GM18520 (cell line): Measurements from ENCODE around the gene ABLIM1.

Experiments
- ATAC-seq: cut with Tn5 transposase; IDR thresholded peaks from one replicate; pipeline ENCODE4 v1.9.1; 2021; ENCODE audit not compliant: unreplicated experiment

ABLIM1 gene

GRCh38 chr10:114397651-114398145 is 260.4 kb downstream of the ABLIM1 start:
- ATAC-seq: no peak

DNA sequence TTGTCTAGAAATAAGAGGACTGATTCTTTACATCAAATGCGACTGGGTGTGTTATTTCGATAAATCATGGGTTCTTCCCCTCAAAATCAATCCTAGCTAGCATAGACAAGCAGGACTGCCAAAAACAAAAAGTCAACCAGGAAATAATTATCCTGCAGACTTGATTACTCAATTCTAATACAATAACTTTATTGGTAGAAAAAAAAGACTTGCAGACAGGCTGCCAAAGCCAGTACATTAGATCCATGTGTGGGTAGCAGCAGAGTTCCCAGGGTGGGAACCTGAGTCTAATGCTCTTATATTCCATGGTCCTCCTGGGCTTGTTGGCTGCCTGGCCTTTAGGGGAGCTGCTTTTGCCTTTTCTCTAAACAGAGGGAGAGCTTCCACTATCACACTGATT is 261.6 kb downstream of the ABLIM1 start:
- no peak for ATAC-seq

DNA sequence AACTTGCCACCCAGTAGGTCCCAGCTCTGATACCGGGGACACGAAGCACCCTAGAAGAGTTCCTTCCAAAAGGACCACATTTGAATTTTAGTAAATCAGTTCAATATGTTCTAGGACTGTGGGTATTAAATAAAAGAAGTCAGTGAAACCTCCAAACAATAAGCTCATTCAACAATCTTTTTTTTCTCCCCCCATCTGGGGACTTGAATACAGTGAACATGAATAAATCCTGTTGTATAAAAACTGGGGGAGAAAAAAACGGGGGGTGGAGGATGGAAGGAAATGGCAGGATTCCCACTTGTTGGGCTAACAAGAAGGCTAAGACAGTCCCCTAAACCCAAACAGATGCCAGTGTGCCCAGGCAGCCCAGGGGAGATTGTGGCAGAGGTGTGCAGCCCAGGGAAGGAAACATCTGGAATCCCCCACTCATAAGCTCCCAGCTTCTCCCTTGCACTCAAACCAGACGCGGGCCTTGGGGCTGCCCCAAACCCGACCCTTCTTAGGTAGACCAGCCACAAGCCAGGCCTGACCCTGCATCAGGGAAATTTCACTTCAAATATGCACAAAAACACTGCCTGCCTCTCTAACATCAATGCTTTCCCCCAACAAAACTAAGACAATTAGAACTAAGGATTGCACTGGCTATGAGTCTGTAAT is 262.6 kb downstream of the ABLIM1 start:
- peak; percentile 46 for ATAC-seq

GRCh38 chr10:114394531-114394930 is 263.5 kb downstream of the ABLIM1 start:
- ATAC-seq: no peak

DNA sequence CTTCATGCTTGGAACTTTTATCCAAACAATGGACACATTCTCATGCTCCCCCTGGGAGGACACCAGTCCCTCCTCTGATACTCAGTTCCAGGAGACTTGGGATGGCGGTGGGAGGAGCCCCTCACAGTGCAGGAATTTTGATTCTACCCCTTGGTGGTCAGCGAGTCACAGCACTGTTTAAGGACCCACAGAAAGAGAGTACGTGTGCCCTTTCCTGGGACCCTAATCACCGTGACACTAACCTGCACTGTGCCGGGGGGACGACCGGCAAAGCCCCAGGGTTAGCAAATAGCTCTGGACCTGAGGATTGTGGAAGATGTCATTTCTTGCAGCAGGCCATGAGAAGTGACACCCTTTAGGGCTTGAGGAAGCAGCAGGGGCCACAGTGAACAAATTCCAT is 264.2 kb downstream of the ABLIM1 start:
- ATAC-seq: no peak

- ATAC-seq: no peak
Observed at GRCh38 chr10:114393482-114393881, 264.6 kb downstream of the ABLIM1 start.

GRCh38 chr10:114392112-114392835 is 265.8 kb downstream of the ABLIM1 start:
- ATAC-seq: no peak

- no peak for ATAC-seq
Observed at GRCh38 chr10:114391599-114391998, 266.5 kb downstream of the ABLIM1 start.

DNA sequence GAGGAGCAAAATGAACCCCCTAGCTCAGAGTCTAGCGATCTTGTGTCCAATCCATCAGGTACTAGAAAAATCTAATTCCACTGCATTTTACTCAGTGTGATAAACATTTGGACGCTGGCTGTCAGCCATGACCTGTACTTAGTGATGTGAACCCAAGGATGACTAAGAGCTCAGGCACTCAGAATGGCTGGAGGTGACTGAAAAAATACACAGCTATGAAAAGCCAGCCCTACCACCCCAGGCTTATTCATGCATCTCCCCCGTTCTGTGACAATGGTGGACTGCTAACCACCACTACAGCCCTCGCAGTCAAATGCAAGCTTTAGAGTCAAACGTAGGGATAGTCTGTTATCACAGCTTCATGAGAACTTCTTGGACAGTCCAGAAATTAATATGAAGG is 268.6 kb downstream of the ABLIM1 start:
- ATAC-seq: no peak

DNA sequence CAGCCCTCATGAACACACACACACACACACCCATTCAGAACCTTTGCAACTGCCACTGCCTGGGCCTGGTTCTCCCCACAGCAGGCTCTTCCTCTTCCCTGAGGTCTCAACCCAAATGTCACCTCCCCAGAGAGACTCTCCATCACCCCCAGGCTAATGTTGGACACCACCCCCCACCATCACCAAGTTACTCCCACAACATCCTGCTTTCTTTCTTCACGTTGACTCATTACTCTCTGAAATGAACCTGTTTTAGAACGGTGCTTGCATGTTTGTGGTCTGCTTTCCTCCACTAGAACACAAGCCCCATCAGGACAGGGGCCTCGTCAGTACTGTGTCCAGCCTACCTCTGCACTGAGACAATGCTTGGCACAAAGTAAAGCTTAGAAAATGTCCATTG is 269.8 kb downstream of the ABLIM1 start:
- ATAC-seq: no peak

DNA sequence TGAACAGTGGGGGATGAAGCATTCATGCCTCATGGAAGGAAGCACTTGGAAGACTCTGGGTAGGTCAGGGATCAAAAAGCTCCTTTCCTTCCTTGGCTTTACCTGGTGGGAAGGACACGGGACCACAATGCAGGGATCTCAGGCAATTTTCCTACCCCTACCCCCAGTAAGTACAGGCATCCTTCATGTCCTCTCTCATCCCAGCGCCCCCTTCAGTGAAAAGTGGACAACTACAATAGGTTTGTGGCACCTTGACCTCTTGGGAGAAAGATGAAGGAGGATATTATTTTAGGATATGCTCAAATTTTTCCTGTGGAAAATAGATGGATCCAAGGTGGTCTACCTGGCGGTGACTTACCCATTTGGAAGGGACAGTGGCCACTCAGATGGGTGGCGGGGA is 270.3 kb downstream of the ABLIM1 start:
- no peak for ATAC-seq

- ATAC-seq: no peak
Observed at GRCh38 chr10:114386452-114386851, 271.6 kb downstream of the ABLIM1 start.

- ATAC-seq: no peak
Observed at GRCh38 chr10:114385557-114385956, 272.5 kb downstream of the ABLIM1 start.

DNA sequence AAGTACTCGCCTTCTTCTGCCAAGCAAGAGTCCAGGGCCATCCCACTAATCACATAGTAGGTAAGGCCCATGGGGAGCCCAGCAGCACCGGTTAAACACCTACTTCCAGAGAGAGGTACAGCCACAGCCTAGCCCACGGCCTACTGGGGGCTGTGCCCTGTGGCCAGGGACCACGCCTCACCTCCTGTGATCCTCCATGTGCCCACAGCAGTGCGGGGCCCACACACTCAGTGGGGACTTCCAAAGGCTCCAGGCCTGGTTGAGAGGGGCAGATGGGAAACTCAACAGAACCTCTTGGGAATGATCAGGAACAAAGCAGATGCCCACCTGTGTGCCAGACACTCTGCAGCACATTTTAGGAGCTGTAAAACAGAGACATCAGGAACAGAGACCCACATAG is 273.5 kb downstream of the ABLIM1 start:
- ATAC-seq: no peak

DNA sequence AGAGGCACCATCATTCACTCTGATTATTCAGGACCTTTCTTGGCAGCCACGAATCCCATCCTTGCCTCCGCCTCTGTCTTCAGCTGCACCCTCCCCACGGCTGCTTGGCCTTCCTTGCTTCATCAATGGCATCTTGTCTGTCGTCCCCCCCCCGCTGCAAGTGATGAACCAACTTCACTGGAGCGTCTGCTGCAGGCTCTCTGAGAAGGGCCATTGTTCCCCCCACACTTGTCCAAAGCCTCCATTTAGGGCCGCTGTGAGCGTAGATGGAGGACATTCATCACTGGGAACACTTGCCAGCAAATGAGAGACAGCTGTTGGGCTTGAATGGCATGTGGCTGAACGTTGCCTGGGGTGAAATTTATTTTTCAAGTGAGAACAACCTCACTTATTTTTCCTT is 273.9 kb downstream of the ABLIM1 start:
- ATAC-seq: no peak
